HG03103 (cell line): ENCODE data around the gene TBC1D22A.
"Not testable (repeated sequence)": the region's sequence is repeated elsewhere in the genome, so short reads cannot be mapped to it uniquely, and the experiment has no call there.

ENCODE experiments used
- ATAC-seq: cut with Tn5 transposase; IDR thresholded peaks from one replicate; pipeline ENCODE4 v1.9.1; 2021; ENCODE audit warnings: low read depth; ENCODE audit not compliant: unreplicated experiment

The TBC1D22A gene

DNA sequence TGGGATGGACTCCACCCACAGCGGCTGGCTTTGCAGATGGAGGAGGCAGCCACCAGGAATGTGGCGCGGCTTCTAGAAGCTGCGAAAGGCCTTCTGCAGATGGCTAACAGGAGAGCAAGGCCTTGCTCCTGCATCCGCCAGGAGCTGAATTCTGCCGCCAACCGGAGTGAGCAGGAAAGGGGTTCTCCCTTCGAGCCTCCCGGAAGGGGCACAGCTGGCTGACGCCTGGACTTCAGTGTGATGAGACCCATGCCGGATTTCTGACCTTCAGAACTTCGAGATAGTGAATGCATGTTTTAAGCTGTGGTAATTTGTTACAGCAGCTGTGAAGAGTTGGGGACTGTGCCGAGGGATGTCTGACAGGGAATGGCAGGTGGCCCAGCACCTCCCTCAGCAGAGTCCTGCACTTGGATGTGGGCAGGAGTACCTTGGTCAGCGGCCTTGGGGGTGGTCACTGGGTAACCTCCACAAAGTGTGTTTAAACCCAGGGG lies 7.7 kb downstream of the TBC1D22A start:
- ATAC-seq: no peak

DNA sequence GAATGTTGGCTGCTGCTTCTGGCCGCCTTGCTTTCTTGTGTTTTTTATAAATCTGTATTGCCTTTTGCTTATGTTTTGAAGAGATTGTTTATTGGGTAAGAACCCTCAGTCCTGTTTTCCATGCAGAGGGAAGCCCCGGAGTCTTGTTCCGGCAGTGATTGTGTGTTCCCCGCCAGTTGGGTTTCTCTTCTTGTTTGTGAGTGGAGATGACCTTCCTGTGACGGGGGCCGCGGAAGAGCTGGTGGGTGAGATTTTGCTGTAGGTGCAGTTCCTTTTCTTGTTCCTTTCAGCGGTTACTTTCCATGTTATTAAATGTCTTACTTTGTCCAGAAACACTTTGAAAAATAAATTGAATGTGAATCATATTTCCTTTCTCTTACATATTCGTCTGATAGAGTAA lies 8.3 kb downstream of the TBC1D22A start:
- no peak for ATAC-seq

DNA sequence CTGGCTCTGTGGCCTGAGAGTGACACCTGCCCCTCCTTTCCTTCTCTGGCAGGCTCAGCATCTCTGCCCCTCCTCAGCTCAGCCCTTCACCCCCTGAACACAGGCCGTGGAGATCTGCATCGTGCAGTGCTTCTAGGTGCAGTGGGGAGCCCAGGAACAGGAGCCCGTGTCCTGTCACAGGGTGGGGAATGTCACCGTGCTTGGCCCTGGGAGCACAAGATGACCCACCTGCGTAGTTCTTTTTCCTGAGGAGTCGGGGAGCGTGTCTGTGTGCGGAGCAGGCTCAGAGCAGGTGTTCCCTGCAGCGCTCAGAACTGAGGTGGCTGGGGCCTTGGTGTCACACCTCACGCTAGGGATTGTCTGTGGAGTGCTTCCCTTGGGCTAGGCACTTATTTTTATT lies 10.6 kb downstream of the TBC1D22A start:
- no peak for ATAC-seq

DNA sequence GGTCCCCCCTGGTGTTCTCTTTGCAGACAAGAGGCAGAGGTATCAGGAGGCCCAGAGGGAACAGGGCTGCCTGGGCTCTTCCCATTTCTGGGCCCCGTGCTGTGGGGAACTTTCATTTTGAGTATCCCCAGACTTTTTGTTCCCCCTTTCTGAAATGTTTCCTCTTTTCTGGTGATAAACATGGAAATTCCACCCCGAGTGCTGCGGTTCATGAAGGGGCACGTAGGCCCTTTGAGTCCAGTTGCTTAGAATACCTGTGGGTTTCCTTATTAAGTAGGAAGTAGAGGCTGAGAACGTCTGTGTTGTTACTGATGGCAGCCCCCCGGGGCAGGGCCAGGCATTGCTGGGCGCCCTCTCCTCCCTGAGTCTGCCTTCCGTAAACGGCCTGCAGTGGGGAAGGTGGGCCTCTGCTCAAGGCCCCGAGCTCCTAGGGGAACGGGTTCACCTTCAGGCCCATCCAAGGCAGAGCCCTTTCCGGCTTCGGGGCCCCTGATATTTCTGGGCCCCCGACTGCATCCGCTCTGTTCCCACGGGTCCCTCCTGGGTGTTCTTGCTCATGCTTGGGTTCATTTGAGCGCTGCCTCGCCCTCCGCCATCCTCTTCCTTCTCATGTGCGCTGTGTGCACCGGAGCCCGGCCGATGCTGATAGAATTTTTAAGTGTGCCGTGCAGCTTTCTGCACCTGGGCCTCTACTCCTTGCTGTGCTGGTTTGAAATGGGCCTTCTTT lies 12.0 kb downstream of the TBC1D22A start:
- no peak for ATAC-seq

DNA sequence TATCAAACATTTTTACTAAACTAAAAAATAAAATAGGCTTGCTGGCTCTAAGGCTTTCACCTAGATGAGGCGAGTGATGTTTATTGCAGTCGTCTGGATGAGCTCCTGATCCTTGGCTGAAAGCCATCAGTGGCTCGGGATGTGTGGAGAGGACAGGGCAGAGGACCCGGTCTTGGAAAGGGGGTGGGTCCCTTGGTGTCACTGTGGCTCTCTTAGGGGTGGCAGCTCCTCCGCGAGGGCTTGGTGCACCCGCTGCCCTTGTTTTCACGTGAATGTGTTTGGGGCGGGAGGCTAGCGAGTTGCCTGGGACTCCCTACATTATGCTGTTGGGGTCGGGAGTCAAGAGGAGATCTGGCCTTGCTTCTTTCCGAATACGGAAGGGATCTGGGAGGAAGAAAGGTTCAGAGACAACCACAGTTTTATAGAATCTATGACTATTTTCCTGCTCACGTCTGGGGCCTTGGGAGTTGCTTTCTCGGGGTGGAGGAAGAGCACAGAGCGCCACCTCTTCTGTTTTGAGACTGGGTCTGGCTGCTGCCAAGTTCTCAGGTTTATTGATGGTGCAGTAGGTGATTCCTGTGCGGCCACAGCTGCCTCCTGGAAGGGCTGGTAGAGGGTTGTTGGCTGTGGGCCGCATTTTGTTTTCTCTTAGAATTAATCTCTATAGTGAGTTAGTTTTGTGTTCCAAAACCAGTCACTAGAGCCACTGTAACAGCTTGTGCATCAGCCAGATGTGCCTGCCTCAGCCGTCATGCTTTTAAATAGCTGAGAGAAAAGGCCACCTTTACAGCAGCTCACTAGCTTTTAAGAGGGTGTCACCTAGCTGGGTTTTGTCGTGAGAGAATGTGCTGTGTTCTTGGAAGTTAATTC lies 12.8 kb downstream of the TBC1D22A start:
- ATAC-seq: no peak

DNA sequence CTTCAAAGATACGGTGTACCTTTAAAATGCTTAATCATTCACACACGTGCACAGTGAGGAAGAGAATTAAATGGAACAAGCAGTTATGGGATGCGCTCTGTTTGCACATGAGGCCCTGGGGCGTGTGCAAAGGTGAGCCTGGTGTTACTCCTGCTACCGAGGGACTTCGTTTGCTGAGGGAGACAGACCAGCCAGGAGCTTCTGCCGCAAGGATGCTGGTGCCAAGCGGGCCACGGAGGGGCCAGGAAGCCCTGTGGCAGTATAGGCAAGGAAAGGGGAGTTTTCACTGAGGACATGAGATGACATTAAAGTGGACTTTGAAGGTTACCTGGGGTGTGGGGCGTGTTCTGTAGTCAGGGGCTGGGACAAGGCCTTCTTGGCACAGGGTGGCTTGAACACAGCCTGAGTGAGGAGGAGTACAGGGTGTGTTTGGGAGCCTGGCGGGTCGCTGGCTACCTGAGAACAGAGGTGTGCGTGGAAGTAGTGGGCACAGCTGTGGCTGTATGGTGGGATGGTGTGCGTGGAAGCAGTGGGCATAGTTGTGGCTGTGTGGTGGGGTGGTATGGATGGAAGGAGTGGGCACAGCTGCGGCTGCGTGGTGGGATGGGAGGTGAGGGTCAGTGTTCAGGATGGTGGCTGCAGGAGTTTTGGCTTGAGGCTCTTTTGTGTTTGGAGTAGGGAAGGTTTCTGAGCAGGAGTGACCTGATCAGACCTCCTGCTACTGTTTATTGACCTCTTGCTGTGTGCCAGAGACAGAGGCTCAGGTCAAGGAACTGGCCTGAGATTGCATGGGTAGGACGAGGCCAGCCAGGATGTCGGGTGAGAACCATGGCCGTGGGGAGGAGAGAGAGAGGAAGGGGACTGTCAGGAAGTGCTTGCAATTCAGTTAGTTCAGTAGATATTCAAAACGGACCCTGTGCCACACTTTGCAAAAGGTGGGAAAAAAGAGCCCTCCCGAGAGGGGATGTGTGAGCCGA lies 13.7 kb downstream of the TBC1D22A start:
- ATAC-seq: no peak

DNA sequence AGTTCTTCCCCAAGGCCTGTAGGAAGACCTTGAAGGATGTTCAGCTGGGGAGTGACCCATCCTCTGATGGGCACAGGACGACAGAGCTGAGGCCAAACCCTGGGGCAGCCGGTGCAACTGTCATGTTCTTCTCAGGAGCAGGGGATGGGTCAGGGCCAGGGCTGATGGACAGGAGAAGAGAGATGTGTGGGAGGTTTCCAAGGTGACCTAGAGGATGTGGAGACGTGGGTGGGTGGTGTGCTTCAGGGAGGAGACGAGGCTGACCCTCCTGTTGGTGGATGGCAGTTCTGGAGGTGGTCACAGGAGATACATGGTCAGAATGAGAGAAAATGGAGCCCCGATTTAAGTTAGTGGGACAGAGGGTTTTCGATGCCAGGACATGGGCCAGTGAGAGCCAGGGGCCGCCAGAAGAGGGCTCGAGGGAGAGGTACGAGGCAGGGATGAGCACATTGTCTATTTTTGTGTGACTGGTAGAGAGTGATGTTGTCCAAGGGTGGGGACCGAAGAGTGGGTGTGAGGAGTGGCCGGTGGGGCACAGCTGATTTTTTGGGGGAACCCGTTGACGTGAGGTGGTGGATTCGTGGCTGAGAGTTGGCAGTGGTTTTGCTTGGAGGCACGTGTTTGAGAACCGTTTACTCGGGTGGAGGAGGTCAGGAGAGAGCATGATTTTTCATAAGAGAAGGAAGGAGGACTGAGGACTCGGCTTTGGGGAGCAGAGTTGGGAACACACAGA lies 14.6 kb downstream of the TBC1D22A start:
- ATAC-seq: no peak

DNA sequence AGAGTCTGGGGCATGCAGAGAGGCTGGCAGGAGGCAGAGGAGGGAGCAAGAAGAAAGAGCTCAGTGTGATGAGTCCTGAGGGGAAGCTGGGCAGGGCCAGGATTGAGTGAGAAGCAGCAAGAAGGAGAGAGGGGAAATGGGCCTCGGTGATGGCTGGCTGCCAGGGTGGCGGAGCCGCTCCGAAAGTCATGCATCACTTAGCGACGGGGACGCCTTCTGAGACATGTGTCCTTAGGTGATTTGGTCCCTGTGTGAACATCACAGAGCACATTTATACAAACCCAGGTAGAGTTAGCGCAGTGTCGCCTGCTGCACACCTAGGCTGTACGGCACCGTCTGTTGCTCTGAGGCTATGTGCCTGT lies 15.1 kb downstream of the TBC1D22A start:
- ATAC-seq: no peak

DNA sequence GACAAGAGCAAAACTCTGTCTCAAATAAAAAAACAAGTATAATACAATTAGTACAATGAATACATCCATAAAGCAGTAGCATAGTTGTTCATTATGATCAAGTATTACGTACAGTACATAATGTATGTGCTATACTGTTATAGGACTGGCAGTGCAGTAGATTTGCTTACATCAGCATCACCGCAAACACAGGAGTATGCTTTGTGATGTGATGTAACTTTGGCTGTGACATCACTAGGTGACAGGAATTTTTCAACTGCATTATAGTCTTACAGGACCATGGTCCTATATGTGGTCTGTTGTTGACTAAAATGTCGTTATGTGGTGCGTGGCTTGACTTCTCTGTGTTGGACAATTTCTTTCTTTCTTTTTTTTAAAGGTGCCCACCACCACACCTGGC lies 16.6 kb downstream of the TBC1D22A start:
- no peak for ATAC-seq

DNA sequence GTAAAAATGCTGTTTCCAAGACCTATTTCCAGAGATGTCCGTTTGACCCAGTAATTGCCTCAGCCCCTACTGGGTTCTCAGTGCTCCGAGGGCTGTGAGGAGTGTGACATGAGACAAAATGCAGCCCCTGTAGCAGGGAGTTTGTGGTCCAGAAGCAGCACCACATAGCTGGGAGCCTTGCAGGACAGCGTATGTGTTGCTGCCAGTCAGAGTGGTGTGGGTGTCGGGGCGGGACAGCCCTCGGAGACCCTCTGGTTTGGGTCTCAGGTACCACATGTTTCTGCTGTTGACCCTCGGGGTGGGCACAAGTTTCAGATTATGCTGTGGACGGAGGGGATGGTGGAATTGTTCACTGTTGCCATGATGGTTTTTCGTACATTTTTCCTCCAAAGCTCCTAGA lies 17.2 kb downstream of the TBC1D22A start:
- no peak for ATAC-seq

DNA sequence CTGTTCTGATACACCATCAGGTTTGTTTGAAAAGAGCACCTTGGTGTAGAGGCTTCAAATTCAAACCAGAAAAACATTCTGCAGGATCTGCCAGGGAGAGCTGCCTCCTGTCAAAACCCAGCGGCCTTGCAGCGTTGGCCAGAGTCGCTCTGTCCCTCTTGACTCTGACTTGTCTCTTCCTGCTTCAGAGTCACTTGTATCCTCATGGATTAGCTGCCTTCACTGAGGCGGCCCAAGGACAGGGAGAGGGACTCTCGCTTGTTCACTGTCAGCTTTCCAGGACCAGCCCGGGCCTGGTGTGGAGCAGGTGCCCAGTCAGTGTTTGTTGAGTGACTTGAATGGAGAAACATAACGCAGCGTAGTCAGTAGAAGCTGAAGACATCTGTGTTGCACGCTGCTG lies 18.0 kb downstream of the TBC1D22A start:
- no peak for ATAC-seq

DNA sequence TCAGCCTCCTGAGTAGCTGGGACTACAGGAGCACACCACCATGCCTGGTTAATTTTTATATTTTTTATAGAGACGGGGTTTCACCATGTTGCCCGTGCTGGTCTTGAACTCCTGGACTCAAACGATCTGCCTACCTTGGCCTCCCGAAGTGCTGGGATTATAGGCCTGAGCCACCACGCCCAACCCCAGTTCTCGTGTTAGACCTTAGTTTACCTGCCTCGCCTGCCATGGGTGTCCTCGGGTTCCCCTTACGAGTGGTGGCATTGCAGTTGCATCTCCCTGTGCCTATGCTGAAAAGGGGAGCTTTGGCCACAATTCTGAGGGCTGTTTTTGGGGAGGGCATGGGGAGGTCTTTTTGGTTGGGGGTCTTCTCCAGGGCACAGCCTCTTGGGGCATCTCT lies 18.8 kb downstream of the TBC1D22A start:
- no peak for ATAC-seq

DNA sequence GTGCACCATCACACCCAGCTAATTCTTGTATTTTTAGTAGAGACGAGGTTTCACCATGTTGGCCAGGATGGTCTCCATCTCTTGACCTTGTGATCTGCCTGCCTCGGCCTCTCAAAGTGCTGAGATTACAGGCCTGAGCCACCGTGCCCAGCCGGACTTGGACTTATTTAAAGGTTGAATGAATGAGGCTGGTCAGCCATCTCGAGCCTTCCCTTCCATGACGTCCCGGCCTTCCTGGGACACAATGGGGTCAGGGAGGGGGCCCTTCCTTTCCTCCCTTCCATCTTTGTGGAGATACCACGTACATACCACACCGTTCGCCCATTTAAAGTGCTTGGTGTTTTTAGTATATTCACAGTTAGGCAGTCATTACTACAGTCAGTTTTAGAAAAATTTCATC lies 19.8 kb downstream of the TBC1D22A start:
- not testable (repeated sequence) for ATAC-seq

DNA sequence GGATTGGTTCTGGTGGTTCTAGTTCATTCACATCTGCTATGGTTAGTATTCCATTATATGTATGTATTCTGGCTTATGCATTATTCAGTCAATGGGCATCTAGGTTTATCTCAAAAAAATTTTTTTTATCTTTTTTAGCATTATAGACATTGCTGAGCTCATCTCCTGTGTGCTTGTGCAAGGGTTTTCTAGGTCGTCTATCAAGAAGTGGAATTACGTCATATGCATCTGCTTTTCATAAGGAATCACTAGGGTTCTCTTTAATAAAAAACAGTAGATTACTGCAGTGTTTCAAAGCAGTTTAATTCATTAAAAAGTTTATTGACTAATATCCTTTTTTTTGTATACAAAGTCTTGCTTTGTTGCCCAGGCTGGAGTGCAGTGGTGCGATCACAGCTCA lies 21.3 kb downstream of the TBC1D22A start:
- no peak for ATAC-seq

DNA sequence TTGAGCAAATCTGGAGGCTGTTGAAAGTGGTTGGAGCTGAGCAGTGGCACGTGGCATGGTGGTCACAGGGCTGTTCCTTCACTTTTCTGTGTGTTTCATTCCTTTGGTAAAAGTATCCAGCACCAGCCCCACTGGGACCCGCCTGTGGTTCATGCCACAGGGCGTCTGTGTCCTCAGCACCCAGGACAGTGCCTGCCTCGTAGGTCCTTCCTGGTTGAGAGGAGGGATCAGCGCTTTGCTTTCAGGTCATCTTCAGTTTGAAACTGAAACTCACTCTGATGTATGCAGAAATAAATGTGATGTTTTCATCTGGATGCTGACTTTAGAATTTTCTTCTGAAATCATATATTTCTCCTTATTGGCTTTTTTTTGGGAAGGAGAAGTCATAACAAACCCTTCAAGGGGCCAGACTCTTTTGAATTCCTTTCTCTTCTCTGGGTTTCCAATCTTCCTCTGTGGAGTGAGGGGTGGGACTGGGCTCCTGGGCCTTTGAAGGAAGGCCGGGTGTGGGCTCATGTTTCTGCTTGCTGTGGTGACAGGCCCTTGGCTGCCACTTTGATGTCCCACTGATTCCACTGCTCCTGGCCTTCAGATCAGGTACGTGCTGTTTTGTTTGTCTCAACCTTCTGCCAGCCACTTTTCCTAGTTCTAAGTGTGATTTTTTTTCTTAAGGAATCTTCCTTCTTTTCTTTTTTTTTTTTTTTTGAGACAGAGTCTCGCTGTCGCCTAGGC lies 26.2 kb downstream of the TBC1D22A start:
- ATAC-seq: no peak

DNA sequence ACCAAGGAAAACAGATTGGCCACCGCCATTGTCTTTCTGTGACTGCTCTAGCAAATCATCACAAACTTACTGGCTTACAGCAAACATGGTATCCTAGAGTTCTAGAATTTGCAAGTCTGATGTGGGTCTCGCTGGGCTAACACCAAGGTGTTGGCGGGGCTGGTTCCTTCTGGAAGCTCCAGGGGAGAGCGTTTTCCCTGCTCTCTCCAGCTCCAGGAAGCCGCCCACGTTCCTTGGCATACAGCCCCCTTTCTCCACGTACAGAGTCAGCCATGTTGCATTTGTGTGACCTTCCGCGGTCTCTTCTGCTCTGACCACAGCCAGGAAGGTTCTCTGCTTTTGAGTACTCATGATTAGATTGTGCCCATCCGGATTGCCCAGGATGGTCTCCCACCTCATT lies 27.5 kb downstream of the TBC1D22A start:
- ATAC-seq: no peak

DNA sequence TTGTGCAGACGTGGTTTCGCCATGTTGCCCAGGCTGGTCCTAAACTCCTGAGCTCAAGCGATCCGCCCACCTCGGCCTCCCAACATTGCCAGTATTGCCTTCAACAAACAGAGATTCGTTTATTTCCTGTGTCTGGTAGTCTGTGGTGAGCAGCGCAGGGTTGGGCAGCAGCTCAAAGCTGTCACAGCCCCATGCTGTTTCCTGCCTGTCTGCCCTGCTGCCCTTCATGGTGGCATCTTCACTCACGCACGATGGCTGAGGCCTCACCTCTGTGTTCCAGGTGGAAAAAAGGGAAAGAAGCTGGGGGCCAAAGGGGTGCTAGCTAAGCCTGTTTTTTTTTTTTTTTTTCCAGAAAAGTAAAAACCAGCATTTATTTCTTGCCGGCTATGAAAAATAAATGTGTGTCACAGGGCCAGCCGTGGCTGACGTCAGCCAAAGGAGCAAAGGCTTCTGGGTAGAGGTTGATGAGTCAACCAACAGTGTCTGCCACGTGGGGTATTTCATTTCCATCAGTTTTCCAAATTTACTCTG lies 28.8 kb downstream of the TBC1D22A start:
- no peak for ATAC-seq

DNA sequence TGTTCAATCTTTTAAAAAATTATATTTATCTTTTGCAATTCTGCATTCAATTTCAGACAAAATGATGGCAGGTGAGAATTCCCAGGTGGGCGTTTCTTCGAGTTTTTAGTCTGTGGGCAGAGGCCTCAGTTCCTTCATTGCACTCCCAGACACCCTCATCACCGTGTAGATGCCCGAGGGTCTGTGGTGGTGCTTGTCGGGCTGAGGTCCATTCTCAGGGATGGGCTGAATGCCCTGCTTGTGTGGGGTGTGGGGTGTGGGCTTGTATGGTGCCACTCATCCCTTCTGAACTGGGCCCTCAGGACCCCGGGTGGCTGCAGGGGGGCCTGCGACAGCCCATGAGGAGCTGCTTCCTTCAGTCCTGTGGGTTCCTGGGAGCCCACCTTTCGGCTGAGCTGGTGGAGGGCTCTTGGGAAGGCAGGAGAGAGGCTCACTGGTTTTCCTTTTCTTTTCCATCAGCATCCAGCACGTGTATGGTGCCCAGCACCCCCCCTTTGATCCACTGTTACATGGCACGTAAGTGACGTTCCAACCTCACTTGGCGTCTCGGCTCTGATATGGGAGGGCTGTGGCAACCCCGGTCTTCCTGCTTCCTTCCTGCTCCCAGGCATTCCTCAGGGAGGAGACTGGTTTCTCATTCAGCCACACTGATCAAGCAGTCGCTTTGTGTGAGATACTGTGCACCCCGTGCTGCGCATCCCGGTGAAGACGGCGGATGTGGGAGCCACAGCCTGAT lies 29.8 kb downstream of the TBC1D22A start:
- no peak for ATAC-seq
